K562 treated with DMSO at 1 percent for 12 hours (cell line): ENCODE measurements around the gene ACADS. TPM values are rescaled to one million over a fixed set of nuclear protein-coding genes. Genes with fewer than 3 reads are reported as not detected.

Experiments
- total RNA-seq: library from RNA; unstranded; fragments of 300-600 nt; gene quantifications from 2 replicates; pipeline ENCODE4 v1.2.3, GENCODE V29; 2022; ENCODE audit not compliant: insufficient read depth

Gene ACADS, protein sequence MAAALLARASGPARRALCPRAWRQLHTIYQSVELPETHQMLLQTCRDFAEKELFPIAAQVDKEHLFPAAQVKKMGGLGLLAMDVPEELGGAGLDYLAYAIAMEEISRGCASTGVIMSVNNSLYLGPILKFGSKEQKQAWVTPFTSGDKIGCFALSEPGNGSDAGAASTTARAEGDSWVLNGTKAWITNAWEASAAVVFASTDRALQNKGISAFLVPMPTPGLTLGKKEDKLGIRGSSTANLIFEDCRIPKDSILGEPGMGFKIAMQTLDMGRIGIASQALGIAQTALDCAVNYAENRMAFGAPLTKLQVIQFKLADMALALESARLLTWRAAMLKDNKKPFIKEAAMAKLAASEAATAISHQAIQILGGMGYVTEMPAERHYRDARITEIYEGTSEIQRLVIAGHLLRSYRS
- 28.7 and 28.9 TPM in 2 replicates for total RNA-seq

DNA sequence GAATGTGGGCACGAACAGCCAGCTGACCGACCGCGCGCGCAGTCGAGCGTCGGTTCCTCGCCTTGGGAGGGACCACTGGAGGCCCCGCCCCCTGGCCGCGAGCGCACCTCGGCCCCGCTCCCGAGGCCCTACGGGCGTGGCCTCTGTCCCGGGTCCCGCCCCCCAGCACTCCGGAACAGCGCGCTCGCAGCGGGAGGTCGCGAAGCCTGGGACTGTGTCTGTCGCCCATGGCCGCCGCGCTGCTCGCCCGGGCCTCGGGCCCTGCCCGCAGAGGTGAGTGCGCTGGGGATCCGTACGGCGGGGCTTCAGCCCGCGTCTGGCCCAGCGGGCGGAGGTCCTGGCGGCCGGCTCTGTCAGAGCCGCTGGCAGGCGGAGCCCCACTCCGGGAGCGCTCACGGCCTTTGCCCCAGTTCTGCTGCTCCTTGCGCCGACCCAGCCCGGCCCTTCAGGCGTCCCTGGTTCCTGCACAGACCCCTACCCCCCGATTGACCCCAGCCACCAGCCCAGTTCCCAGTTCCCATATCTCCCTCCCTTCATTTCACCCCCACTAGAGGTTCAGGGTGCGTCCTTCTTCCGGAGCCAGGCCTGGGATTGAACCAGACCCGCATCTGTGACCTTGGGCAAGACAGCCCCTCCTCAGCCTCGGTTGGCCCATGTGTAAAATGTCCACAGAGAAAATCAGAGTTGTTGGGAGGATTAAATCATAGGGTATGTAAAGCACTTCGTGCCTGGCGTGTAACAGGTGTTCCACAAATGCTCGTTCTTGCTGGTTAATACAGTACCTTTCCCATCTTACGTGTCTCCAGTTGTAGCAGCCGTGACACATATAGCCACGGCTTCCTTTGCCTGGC is at the start of gene ACADS:
ACADS (plus strand) TSS at position 168 of the 851 bp plus-strand sequence; CDS start at position 228, 60 bp downstream.

DNA sequence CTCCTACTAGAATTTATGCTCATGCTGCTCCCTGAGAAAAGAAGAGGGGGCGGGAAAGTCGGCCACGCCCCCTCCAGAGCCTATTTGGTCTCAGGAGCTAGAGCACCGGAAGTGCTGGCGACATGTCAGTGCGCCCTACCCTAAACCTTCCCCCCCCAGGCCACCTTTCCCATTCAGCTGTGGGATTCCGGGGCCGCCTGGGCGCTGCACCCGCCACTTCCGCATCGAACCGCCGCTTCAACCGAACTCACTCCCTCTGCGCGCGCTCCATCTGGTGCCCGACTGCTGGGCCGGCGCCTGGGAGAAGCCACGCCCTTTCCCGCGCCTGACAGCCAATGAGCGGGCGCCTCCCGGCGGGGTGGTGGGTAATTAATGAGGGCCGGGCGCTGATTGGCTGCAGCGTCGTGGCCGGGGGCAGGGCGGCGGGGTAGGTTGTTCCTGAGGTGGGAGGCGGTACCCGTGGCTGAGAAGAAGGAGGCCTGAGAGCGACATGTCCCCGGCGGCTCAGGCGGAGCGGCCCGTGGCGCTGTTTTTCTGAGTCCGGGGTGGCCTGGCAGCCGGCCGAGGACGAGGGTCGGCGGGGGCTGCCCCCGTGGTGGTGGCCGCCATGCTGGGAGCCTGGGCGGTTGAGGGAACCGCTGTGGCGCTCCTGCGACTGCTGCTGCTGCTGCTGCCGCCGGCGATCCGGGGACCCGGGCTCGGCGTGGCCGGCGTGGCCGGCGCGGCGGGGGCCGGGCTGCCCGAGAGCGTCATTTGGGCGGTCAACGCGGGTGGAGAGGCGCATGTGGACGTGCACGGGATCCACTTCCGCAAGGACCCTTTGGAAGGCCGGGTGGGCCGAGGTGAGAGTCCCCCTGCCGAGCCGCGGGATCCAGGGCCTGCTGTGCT is 38.7 kb upstream of the ACADS start, which contains the start of gene MLEC:
MLEC (plus strand) TSS at position 460 of the 888 bp plus-strand sequence; CDS start at position 608, 148 bp downstream.

DNA sequence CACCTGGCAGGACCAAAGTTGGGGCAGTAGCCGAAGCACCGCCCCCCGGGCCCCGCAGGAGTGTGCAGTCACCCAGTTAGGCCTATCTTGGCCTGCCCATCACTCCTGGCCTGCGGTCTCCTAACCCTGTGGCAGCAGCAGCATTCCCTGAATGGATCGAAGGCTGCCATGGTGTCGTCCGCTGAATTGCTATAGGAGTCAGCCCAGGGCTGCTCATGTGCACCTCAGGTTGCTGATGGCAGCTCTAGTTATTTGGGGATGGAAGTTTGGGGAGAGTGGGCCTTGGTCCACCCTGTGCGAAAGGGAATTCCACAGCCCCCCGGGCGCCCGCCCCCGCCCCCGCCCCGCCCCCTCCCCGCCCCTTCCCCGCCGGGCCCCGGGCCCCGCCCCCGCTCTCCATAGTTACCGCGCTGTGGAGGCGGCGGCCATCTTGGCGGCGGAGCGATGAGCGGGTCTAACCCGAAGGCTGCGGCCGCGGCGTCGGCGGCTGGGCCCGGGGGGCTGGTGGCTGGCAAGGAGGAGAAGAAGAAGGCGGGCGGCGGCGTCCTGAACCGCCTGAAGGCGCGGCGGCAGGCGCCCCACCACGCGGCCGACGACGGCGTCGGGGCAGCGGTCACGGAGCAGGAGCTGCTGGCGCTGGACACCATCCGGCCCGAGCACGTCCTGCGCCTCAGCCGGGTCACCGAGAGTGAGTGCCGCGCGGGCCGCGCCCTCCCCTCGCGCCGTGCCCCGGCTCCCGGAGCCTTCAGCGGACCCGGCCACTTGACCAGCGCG is 15.4 kb upstream of the ACADS start, which contains the start of gene UNC119B:
UNC119B (plus strand) TSS at position 428 of the 774 bp plus-strand sequence; CDS start at position 445, 17 bp downstream.

Other genes with a start within 250 kb of the ACADS start
- 529 and 566 TPM in 2 replicates for gene DYNLL1, start 229.7 kb upstream of the ACADS start, total RNA-seq
- gene COQ5, start 196.7 kb upstream of the ACADS start, total RNA-seq: 32.7 and 34.1 TPM in 2 replicates
- 110 and 186 TPM in 2 replicates for gene RNF10, start 191.5 kb upstream of the ACADS start, total RNA-seq
- 62.8 and 71.8 TPM in 2 replicates for gene POP5, start 144.4 kb upstream of the ACADS start, total RNA-seq
- not detected in 2 replicates for gene CABP1, start 85.2 kb upstream of the ACADS start, total RNA-seq
- 18.8 and 63.9 TPM in 2 replicates for gene MLEC, start 38.7 kb upstream of the ACADS start, total RNA-seq
- gene UNC119B, start 15.4 kb upstream of the ACADS start, total RNA-seq: 17.5 and 28.4 TPM in 2 replicates
- gene SPPL3, start 178.5 kb downstream of the ACADS start, total RNA-seq: 14.5 and 24.3 TPM in 2 replicates